K562 (cell line): ENCODE results near the gene MAZ. TPM values are rescaled to one million over a fixed set of nuclear protein-coding genes. Genes with fewer than 3 reads are reported as not detected.

Source experiments
- CBX2 ChIP-seq: fragments of 200-600 bp; sonication (generic); IDR thresholded peaks from one replicate; pipeline ENCODE4 v1.6.1; 2012; ENCODE audit warnings: mild to moderate bottlenecking, low read length, inconsistent platforms; ENCODE audit not compliant: insufficient read depth, poor library complexity, severe bottlenecking
- CBX5 ChIP-seq: IDR thresholded peaks from 2 replicates; pipeline ENCODE4 v1.6.1; 2014; ENCODE audit warnings: low read depth, borderline replicate concordance
- CEBPG ChIP-seq, 3 experiments: fragments of 200-800 bp in 1 of 3; sonication (Bioruptor generic) in 1 of 3; sonication (generic) in 1 of 3; formaldehyde crosslinking in 1 of 3; IDR thresholded peaks in 2 of 3; conservative IDR thresholded peaks in 1 of 3; 2 replicates each; pipeline versions ENCODE4 v1.6.1 to v1.8.0; 2016 to 2022; ENCODE audit warnings: missing compliant biosample characterization in 2 of 3, missing genetic modification characterization in 2 of 3, mild to moderate bottlenecking in 1 of 3, missing genetic modification reagents in 1 of 3
- CREB1 ChIP-seq, 2 experiments: sonication (generic) in 1 of 2; formaldehyde crosslinking in 1 of 2; IDR thresholded peaks; 2 replicates each; pipeline versions ENCODE4 v1.6.1 to v1.8.0; 2012 to 2022; ENCODE audit warnings: inconsistent platforms in 1 of 2, mild to moderate bottlenecking in 1 of 2, missing genetic modification reagents in 1 of 2, moderate library complexity in 1 of 2
- FOXA1 ChIP-seq: fragments of 450-650 bp; IDR thresholded peaks from 2 replicates; pipeline ENCODE4 v1.6.1; 2016; ENCODE audit warnings: mild to moderate bottlenecking, borderline replicate concordance
- HDAC6 ChIP-seq: IDR thresholded peaks from 2 replicates; pipeline ENCODE4 v1.6.1; 2012; ENCODE audit warnings: low read depth, mild to moderate bottlenecking, control low read depth, inconsistent platforms, low read length, moderate library complexity
- NCOA4 ChIP-seq: fragments of 450-650 bp; IDR thresholded peaks from 2 replicates; pipeline ENCODE4 v1.6.1; 2018; ENCODE audit warnings: mild to moderate bottlenecking; ENCODE audit not compliant: partially characterized antibody
- NFE2 ChIP-seq: IDR thresholded peaks from 2 replicates; pipeline ENCODE4 v1.6.1; 2014; ENCODE audit warnings: antibody characterized with exemption, low read depth
- POLR3G ChIP-seq: IDR thresholded peaks from 2 replicates; pipeline ENCODE4 v1.6.1; 2011; ENCODE audit not compliant: insufficient read length, insufficient replicate concordance; ENCODE audit errors: extremely low read depth
- RBFOX2 ChIP-seq: fragments of 200-400 bp; formaldehyde crosslinking; IDR thresholded peaks from 2 replicates; pipeline ENCODE4 v1.6.1; 2017; ENCODE audit warnings: low read depth, mild to moderate bottlenecking, low read length, moderate library complexity
- SIN3B ChIP-seq: fragments of 450-650 bp; IDR thresholded peaks from 2 replicates; pipeline ENCODE4 v1.6.1; 2017; ENCODE audit warnings: low read depth, mild to moderate bottlenecking, moderate library complexity
- ZNF354B ChIP-seq: fragments of 250-450 bp; sonication (Bioruptor Pico); IDR thresholded peaks from 2 replicates; pipeline ENCODE4 v1.4.0; 2020
- ZNF644 ChIP-seq: fragments of 200-800 bp; sonication (Bioruptor generic); IDR thresholded peaks from 2 replicates; pipeline ENCODE4 v1.6.1; 2016; ENCODE audit warnings: low read depth, missing genetic modification characterization, missing compliant biosample characterization
- polyA plus RNA-seq, 8 experiments: library from polyadenylated mRNA; depleted of rRNA in 4 of 8; stranded (reverse) in 5 of 8; unstranded in 3 of 8; fragments of >200 nt; fragmentation: Nextera tagmentation in 2 of 8; fragmentation: Illumina TruSeq in 1 of 8; extraction: Ambion mirVana in 2 of 8; extraction: Trizol in 1 of 8; gene quantifications; 2 replicates each; pipeline versions ENCODE4 v1.2.1 to v1.2.3, GENCODE V29; 2011 to 2014; ENCODE audit warnings: inconsistent platforms in 1 of 8, missing spikeins in 1 of 8
- total RNA-seq, 7 experiments: library from RNA; depleted of rRNA in 6 of 7; stranded (reverse); fragments of >200 nt in 6 of 7; fragmentation: Illumina TruSeq in 2 of 7; extraction: Trizol in 2 of 7; gene quantifications; 2 replicates each; pipeline versions ENCODE4 v1.2.1 to v1.2.3, GENCODE V29; 2011 to 2021; ENCODE audit warnings: low replicate concordance in 1 of 7
- TF ChIP-seq, protein P1 (sequence below): fragments of 450-650 bp; IDR thresholded peaks from 2 replicates; pipeline ENCODE4 v1.6.1; 2017; ENCODE audit warnings: antibody characterized with exemption, mild to moderate bottlenecking
- TF ChIP-seq, protein P2 (sequence below): IDR thresholded peaks from 2 replicates; pipeline ENCODE4 v1.6.1; 2011; ENCODE audit not compliant: insufficient read length; ENCODE audit errors: extremely low read depth
- TF ChIP-seq, protein P3 (sequence below): fragments of 450-650 bp; formaldehyde crosslinking; IDR thresholded peaks from 2 replicates; pipeline ENCODE4 v1.4.0; 2022; ENCODE audit warnings: missing genetic modification characterization
- TF ChIP-seq, protein P4 (sequence below), 2 experiments: fragments of 250-450 bp in 1 of 2; fragments of 450-650 bp in 1 of 2; sonication (Bioruptor Pico) in 1 of 2; IDR thresholded peaks; 2 replicates each; pipeline versions ENCODE4 v1.6.1 to v1.8.0; 2016 to 2021; ENCODE audit warnings: mild to moderate bottlenecking in 2 of 2, moderate library complexity in 2 of 2, missing compliant biosample characterization in 1 of 2, missing genetic modification characterization in 1 of 2
- TF ChIP-seq, protein P5 (sequence below), 2 experiments: fragments of 450-650 bp; IDR thresholded peaks; 2 replicates each; pipeline ENCODE4 v1.6.1; 2016

Gene MAZ
- total and polyA plus RNA-seq, 9 of the 15 experiments (the other 6 are each of a cell fraction or from before 2014, with no cell fraction given) = 45.4 to 532 (median 250) TPM

DNA sequence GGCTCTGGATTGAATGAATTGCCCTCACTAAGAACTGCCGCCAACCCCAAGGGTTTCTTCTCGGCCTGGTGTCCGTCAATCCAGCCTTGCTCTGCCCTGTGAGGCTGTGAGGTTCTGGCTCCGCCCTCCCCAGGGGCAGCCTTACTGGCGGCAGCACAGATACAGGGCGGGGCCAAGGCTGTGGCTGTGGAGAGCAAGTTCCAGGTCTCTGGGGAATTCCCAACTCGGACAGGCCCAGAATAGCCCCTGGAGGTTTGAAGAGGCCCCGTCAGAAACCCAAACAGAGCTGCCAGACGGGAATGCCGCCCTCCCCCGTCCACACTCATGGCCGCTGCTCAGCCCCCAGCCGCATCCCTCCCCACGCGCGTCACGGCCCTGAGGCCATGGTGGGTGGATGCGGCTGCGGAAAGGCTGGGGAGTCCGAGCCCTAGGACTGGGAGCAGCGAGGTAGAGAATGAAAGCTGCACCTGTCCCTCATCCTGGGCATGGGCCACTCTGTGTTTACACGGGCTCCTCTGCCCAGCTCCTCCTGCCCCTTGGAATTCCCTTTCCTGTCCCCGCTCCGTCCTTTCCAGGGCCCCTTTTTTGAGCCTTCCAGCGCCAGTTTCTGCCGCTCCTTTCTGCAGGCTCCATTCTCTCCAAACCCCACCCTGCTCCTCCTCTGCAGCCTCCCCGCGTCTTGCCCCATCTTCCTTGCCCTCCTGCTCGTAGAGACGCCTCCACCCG, 5.0 kb downstream of the MAZ start (continued):
- TF ChIP-seq, protein P1, sequence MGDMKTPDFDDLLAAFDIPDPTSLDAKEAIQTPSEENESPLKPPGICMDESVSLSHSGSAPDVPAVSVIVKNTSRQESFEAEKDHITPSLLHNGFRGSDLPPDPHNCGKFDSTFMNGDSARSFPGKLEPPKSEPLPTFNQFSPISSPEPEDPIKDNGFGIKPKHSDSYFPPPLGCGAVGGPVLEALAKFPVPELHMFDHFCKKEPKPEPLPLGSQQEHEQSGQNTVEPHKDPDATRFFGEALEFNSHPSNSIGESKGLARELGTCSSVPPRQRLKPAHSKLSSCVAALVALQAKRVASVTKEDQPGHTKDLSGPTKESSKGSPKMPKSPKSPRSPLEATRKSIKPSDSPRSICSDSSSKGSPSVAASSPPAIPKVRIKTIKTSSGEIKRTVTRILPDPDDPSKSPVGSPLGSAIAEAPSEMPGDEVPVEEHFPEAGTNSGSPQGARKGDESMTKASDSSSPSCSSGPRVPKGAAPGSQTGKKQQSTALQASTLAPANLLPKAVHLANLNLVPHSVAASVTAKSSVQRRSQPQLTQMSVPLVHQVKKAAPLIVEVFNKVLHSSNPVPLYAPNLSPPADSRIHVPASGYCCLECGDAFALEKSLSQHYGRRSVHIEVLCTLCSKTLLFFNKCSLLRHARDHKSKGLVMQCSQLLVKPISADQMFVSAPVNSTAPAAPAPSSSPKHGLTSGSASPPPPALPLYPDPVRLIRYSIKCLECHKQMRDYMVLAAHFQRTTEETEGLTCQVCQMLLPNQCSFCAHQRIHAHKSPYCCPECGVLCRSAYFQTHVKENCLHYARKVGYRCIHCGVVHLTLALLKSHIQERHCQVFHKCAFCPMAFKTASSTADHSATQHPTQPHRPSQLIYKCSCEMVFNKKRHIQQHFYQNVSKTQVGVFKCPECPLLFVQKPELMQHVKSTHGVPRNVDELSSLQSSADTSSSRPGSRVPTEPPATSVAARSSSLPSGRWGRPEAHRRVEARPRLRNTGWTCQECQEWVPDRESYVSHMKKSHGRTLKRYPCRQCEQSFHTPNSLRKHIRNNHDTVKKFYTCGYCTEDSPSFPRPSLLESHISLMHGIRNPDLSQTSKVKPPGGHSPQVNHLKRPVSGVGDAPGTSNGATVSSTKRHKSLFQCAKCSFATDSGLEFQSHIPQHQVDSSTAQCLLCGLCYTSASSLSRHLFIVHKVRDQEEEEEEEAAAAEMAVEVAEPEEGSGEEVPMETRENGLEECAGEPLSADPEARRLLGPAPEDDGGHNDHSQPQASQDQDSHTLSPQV = no peak
- TF ChIP-seq, protein P2, sequence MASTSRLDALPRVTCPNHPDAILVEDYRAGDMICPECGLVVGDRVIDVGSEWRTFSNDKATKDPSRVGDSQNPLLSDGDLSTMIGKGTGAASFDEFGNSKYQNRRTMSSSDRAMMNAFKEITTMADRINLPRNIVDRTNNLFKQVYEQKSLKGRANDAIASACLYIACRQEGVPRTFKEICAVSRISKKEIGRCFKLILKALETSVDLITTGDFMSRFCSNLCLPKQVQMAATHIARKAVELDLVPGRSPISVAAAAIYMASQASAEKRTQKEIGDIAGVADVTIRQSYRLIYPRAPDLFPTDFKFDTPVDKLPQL = no peak
- TF ChIP-seq ZNF644 (tag) (no peak), CBX5 (no peak), NCOA4 (no peak), NFE2 (no peak), FOXA1 (no peak), POLR3G (no peak), CEBPG (CRISPR knock-in tag; IDR thresholded peaks at IDR 0.05) (no peak), CEBPG (tag; conservative IDR thresholded peaks at IDR 0.05 in 1 of 2, IDR thresholded peaks at IDR 0.05 in 1 of 2) (no peak), RBFOX2 (peak; percentile 54), SIN3B (no peak), CREB1 (IDR thresholded peaks at IDR 0.05) (no peak), CREB1 (CRISPR knock-in tag; IDR thresholded peaks at IDR 0.05) (no peak), ZNF354B (CRISPR knock-in tag) (no peak), CBX2 (no peak), HDAC6 (no peak)
- TF ChIP-seq, protein P3, sequence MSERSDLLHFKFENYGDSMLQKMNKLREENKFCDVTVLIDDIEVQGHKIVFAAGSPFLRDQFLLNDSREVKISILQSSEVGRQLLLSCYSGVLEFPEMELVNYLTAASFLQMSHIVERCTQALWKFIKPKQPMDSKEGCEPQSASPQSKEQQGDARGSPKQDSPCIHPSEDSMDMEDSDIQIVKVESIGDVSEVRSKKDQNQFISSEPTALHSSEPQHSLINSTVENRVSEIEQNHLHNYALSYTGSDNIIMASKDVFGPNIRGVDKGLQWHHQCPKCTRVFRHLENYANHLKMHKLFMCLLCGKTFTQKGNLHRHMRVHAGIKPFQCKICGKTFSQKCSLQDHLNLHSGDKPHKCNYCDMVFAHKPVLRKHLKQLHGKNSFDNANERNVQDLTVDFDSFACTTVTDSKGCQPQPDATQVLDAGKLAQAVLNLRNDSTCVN (CRISPR knock-in tag) = no peak
- TF ChIP-seq, protein P4, sequence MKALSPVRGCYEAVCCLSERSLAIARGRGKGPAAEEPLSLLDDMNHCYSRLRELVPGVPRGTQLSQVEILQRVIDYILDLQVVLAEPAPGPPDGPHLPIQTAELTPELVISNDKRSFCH (CRISPR knock-in tag; IDR thresholded peaks at IDR 0.05) = no peak
- TF ChIP-seq, protein P4 (tag; IDR thresholded peaks at IDR 0.05) = no peak
- TF ChIP-seq, protein P5, sequence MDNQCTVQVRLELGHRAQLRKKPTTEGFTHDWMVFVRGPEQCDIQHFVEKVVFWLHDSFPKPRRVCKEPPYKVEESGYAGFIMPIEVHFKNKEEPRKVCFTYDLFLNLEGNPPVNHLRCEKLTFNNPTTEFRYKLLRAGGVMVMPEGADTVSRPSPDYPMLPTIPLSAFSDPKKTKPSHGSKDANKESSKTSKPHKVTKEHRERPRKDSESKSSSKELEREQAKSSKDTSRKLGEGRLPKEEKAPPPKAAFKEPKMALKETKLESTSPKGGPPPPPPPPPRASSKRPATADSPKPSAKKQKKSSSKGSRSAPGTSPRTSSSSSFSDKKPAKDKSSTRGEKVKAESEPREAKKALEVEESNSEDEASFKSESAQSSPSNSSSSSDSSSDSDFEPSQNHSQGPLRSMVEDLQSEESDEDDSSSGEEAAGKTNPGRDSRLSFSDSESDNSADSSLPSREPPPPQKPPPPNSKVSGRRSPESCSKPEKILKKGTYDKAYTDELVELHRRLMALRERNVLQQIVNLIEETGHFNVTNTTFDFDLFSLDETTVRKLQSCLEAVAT (IDR thresholded peaks at IDR 0.05) = no peak
